Brain microvascular endothelial cell (primary cell): ENCODE measurements around the gene MX2.

Source experiments
- DNase-seq: peaks from one replicate; pipeline ENCODE4 v3.0.0-alpha.2; 2020
- H3K27ac ChIP-seq: fragments of 250-450 bp; sonication (Bioruptor Pico); 2 replicates; pipeline ENCODE4 v1.5.1; 2020; ENCODE audit warnings: mild to moderate bottlenecking, moderate library complexity
- H3K27me3 ChIP-seq: fragments of 250-450 bp; sonication (Bioruptor Pico); replicated peaks from 2 replicates; pipeline ENCODE4 v1.5.1; 2020; ENCODE audit warnings: mild to moderate bottlenecking
- H3K36me3 ChIP-seq: fragments of 250-450 bp; sonication (Bioruptor Pico); replicated peaks from 2 replicates; pipeline ENCODE4 v1.5.1; 2020; ENCODE audit warnings: mild to moderate bottlenecking
- H3K4me3 ChIP-seq: 2 replicates; pipeline ENCODE4 v1.5.1; 2011; ENCODE audit warnings: low read depth, mild to moderate bottlenecking, control low read depth, low read length, moderate library complexity
- CTCF ChIP-seq: IDR thresholded peaks from 2 replicates; pipeline ENCODE4 v1.5.1; 2011; ENCODE audit warnings: low read depth, mild to moderate bottlenecking, moderate library complexity, low read length, control low read depth, inconsistent platforms; ENCODE audit errors: missing control alignments
- in situ Hi-C: cut with HindIII; loops from 2 replicates; pipeline ENCODE4 v1.10.0; 2017; ENCODE audit warnings: low sequenced_read_pairs, low pct_ligation_motif_present

The MX2 gene

GRCh38 chr21:41402231-41402630 is 40.4 kb downstream of the MX2 start:
- Histone ChIP-seq H3K36me3 (no peaks in the 10 kb centered on the region), H3K27ac (no peak overlapping the region), H3K27me3 (no peaks in the 10 kb centered on the region), H3K4me3 (no peak overlapping the region)
- in situ Hi-C loops: no loop called here
- no peak for DNase-seq
- no peak for TF ChIP-seq CTCF

- DNase-seq: no peak
- no peak for TF ChIP-seq CTCF
- in situ Hi-C loops: no loop called here
- Histone ChIP-seq H3K27me3 (no peaks in the 10 kb centered on the region), H3K36me3 (no peaks in the 10 kb centered on the region), H3K4me3 (no peak overlapping the region), H3K27ac (no peak overlapping the region)
Observed at GRCh38 chr21:41402796-41403195, 41.0 kb downstream of the MX2 start.

GRCh38 chr21:41403331-41403730 is 41.5 kb downstream of the MX2 start:
- Histone ChIP-seq H3K27ac (no peak overlapping the region), H3K4me3 (no peak overlapping the region), H3K36me3 (no peaks in the 10 kb centered on the region), H3K27me3 (no peaks in the 10 kb centered on the region)
- in situ Hi-C loops: no loop called here
- no peak for TF ChIP-seq CTCF
- DNase-seq: no peak

GRCh38 chr21:41403966-41404365 is 42.1 kb downstream of the MX2 start:
- no peak for TF ChIP-seq CTCF
- Histone ChIP-seq H3K4me3 (no peak overlapping the region), H3K27me3 (no peaks in the 10 kb centered on the region), H3K27ac (no peak overlapping the region), H3K36me3 (no peaks in the 10 kb centered on the region)
- DNase-seq: no peak
- in situ Hi-C loops: no loop called here

GRCh38 chr21:41405321-41405720 is 43.5 kb downstream of the MX2 start:
- TF ChIP-seq CTCF: no peak
- no peaks in the 10 kb centered on the region for H3K27me3 ChIP-seq
- H3K36me3 ChIP-seq: no peaks in the 10 kb centered on the region
- in situ Hi-C loops: no loop called here
- H3K4me3 ChIP-seq: no peak overlapping the region
- H3K27ac ChIP-seq: no peak overlapping the region
- DNase-seq: no peak

- in situ Hi-C loops: no loop called here
- TF ChIP-seq CTCF: no peak
- DNase-seq: no peak
- H3K27me3 ChIP-seq: no peaks in the 10 kb centered on the region
- no peak overlapping the region for H3K4me3 ChIP-seq
- H3K27ac ChIP-seq: no peak overlapping the region
- no peaks in the 10 kb centered on the region for H3K36me3 ChIP-seq
Observed at GRCh38 chr21:41406340-41406739, 44.5 kb downstream of the MX2 start.
